Measurements from ENCODE around the gene ABCD1. TPM values are rescaled to one million over a fixed set of nuclear protein-coding genes. Genes with fewer than 3 reads are reported as not detected.
"Not testable (repeated sequence)": the region's sequence is repeated elsewhere in the genome, so short reads cannot be mapped to it uniquely, and the experiment has no call there.

Gene ABCD1
- polyA plus RNA-seq, 1 donor from 2014 or later, result 3.6 TPM

DNA sequence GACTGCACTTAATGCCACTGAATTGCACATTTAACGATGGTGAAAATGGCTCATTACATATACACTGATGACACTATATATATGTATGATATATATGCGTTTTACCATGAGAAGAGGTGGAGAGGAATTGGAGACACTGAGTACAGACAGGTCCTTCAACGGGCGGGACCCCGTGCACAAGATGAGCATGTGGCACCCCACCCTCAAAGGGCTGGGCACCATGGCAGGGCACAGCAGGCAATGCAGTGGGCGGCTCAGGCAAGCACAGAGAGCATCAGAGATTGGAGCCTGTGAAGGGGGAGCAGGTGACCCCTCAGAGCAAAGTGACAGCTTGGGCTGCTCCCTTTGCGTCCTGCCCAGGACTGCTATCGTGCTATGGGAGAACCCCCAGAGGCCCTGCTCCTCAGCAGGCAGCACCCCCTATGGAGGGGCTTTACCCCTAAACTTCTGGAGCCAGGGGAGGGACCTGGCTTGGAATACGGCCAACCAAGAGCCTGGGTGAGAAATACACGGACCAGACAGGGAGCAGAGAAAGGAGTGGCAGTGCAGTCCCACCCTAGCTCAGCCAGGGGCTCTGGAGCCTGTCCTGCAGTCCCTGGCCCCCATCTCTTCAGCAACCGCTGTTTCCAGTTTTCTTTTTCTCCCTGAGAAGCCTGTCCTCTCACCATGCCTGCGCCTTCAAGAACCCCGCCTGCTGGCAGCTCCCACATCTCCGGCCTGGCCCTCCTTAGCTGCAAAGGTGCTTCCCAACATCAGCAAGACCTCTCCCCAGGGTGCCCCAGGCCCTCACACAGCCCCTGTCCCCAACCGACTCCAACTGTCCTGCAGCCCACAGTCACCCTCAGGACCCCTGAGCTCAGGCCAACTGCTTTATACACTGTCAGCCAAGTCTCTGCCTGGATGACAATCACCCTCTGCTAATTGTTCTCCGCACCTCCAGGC lies 26.5 kb upstream of the ABCD1 start:
- H4K20me1 ChIP-seq (ENCODE audit: insufficient read depth), result no peaks in the 10 kb centered on the region
- H3K9me2 ChIP-seq (ENCODE audit: insufficient read depth, low read length), result no peaks in the 10 kb centered on the region
- no peaks in the 10 kb centered on the region for H3K9me3 ChIP-seq (ENCODE audit: low read length)
- TF ChIP-seq EP300 (conservative IDR thresholded peaks at IDR 0.05; ENCODE audit: poor library complexity, severe bottlenecking) (no peak), REST (IDR thresholded peaks at IDR 0.05; ENCODE audit: borderline replicate concordance) (no peak), EZH2 (IDR thresholded peaks at IDR 0.05; ENCODE audit: borderline replicate concordance, insufficient read depth, low read length, poor library complexity, severe bottlenecking) (no peak), RAD21 (conservative IDR thresholded peaks at IDR 0.05) (no peak), MXI1 (conservative IDR thresholded peaks at IDR 0.05; ENCODE audit: poor library complexity, severe bottlenecking) (no peak), SMC3 (conservative IDR thresholded peaks at IDR 0.05; ENCODE audit: poor library complexity) (no peak), TAF1 (IDR thresholded peaks at IDR 0.05; ENCODE audit: low read depth) (no peak), POLR2AphosphoS5 (IDR thresholded peaks at IDR 0.05) (no peak)
- TF ChIP-seq, protein P1, sequence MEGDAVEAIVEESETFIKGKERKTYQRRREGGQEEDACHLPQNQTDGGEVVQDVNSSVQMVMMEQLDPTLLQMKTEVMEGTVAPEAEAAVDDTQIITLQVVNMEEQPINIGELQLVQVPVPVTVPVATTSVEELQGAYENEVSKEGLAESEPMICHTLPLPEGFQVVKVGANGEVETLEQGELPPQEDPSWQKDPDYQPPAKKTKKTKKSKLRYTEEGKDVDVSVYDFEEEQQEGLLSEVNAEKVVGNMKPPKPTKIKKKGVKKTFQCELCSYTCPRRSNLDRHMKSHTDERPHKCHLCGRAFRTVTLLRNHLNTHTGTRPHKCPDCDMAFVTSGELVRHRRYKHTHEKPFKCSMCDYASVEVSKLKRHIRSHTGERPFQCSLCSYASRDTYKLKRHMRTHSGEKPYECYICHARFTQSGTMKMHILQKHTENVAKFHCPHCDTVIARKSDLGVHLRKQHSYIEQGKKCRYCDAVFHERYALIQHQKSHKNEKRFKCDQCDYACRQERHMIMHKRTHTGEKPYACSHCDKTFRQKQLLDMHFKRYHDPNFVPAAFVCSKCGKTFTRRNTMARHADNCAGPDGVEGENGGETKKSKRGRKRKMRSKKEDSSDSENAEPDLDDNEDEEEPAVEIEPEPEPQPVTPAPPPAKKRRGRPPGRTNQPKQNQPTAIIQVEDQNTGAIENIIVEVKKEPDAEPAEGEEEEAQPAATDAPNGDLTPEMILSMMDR (IDR thresholded peaks at IDR 0.05; ENCODE audit: poor library complexity, severe bottlenecking), result no peak
- no peaks in the 10 kb centered on the region for H3F3A ChIP-seq (ENCODE audit: insufficient read depth, low read length, poor library complexity, severe bottlenecking)
- no peak overlapping the region for H3K9ac ChIP-seq (ENCODE audit: low read length)
- no peak overlapping the region for H3K4me3 ChIP-seq (ENCODE audit: low read length)
- no peak overlapping the region for H3K4me2 ChIP-seq (ENCODE audit: low read length)
- H2AFZ ChIP-seq (ENCODE audit: low read depth, low read length), result no peak overlapping the region
- H3K79me2 ChIP-seq (replicated peaks; ENCODE audit: insufficient read depth, low read length), result no peaks in the 10 kb centered on the region
- no peaks in the 10 kb centered on the region for H3K27me3 ChIP-seq (ENCODE audit: insufficient read depth, low read depth, low read length)
- H3K36me3 ChIP-seq (ENCODE audit: insufficient read depth, low read length), result no peaks in the 10 kb centered on the region
- no peak overlapping the region for H3K27ac ChIP-seq (ENCODE audit: low read length)

GRCh38 chrX:153699210-153699783 lies 25.4 kb upstream of the ABCD1 start:
- not testable (repeated sequence) for H3K9me3 ChIP-seq (ENCODE audit: low read length); H3K4me3 ChIP-seq (ENCODE audit: low read length); H3K9me2 ChIP-seq (ENCODE audit: insufficient read depth, low read length); H3K27me3 ChIP-seq (ENCODE audit: insufficient read depth, low read depth, low read length); H3K79me2 ChIP-seq (replicated peaks; ENCODE audit: insufficient read depth, low read length); H3K4me2 ChIP-seq (ENCODE audit: low read length); H3F3A ChIP-seq (ENCODE audit: insufficient read depth, low read length, poor library complexity, severe bottlenecking); H2AFZ ChIP-seq (ENCODE audit: low read depth, low read length); H3K36me3 ChIP-seq (ENCODE audit: insufficient read depth, low read length); H3K9ac ChIP-seq (ENCODE audit: low read length); H4K20me1 ChIP-seq (ENCODE audit: insufficient read depth); H3K27ac ChIP-seq (ENCODE audit: low read length)

GRCh38 chrX:153699784-153700371 lies 24.8 kb upstream of the ABCD1 start:
- not testable (repeated sequence) for H3K4me3 ChIP-seq (ENCODE audit: low read length); H3K36me3 ChIP-seq (ENCODE audit: insufficient read depth, low read length); H2AFZ ChIP-seq (ENCODE audit: low read depth, low read length); H3K9me2 ChIP-seq (ENCODE audit: insufficient read depth, low read length); H3F3A ChIP-seq (ENCODE audit: insufficient read depth, low read length, poor library complexity, severe bottlenecking); H3K9me3 ChIP-seq (ENCODE audit: low read length); H3K27ac ChIP-seq (ENCODE audit: low read length); H3K27me3 ChIP-seq (ENCODE audit: insufficient read depth, low read depth, low read length); H3K79me2 ChIP-seq (replicated peaks; ENCODE audit: insufficient read depth, low read length); H3K4me2 ChIP-seq (ENCODE audit: low read length); H4K20me1 ChIP-seq (ENCODE audit: insufficient read depth); H3K9ac ChIP-seq (ENCODE audit: low read length)

Data from neural cell (in vitro differentiated cells).